ENCODE results near the gene MSRB1. TPM values are rescaled to one million over a fixed set of nuclear protein-coding genes. Genes with fewer than 3 reads are reported as not detected.

MSRB1 gene
- polyA plus RNA-seq, 1 experiment, result 23.1 TPM

- POLR2A ChIA-PET, result interaction anchor here (1.5 to 1.8 kb wide), 2 partner anchors 21 kb away, joined by 4 to 20 read pairs; partner anchors contain the start of gene RPS2
- CTCF ChIA-PET, result interaction anchor here (1.1 to 3.7 kb wide), 2 partner anchors 18 to 155 kb away, joined by 3 to 17 read pairs; no protein-coding TSS in a partner anchor
- H3K9me3 ChIP-seq (ENCODE audit: control insufficient read depth, insufficient read depth, low read length), result peaks cover 3% of the 10 kb centered on the region; the same call in 1 of the 2 replicates
- no peak overlapping the region for H3K27ac ChIP-seq (ENCODE audit: low read depth, low read length)
- DNase-seq (ENCODE audit: low read depth, low spot score), result no peak
- TF ChIP-seq CTCF (IDR thresholded peaks at IDR 0.05; ENCODE audit: low read depth, low read length), result no peak
- peak overlapping the region; percentile 74 for H3K4me3 ChIP-seq (ENCODE audit: low read depth, low read length)
- peaks cover 33% of the 10 kb centered on the region for H3K27me3 ChIP-seq (ENCODE audit: control insufficient read depth, insufficient read depth, low read length)
These were observed 42.6 kb upstream of the MSRB1 start for GRCh38 chr16:1985466-1986150.

- TF ChIP-seq CTCF (IDR thresholded peaks at IDR 0.05; ENCODE audit: low read depth, low read length), result no peak
- Histone ChIP-seq H3K27ac (ENCODE audit: low read depth, low read length) (no peak overlapping the region), H3K9me3 (ENCODE audit: control insufficient read depth, insufficient read depth, low read length) (peaks cover 3% of the 10 kb centered on the region; the same call in 1 of the 2 replicates), H3K27me3 (ENCODE audit: control insufficient read depth, insufficient read depth, low read length) (peaks cover 39% of the 10 kb centered on the region), H3K4me3 (ENCODE audit: low read depth, low read length) (peak overlapping the region; percentile 74)
- POLR2A ChIA-PET, result interaction anchor here (0.6 to 2.0 kb wide), 6 partner anchors 13 to 926 kb away, joined by 3 to 20 read pairs (median 4); partner anchors contain the start of genes ECI1, RPS2, TBL3 and TRAF7
- CTCF ChIA-PET, result interaction anchor here (0.9 to 3.7 kb wide), 2 partner anchors 19 to 156 kb away, joined by 3 to 17 read pairs; no protein-coding TSS in a partner anchor
- no peak for DNase-seq (ENCODE audit: low read depth, low spot score)
These were observed 41.6 kb upstream of the MSRB1 start for GRCh38 chr16:1984347-1985225.

GRCh38 chr16:1983544-1984346 lies 40.7 kb upstream of the MSRB1 start, which contains the start of gene GFER:
Gene GFER (plus strand): TSS chr16:1984193. CDS start chr16:1984219, 26 bp downstream.
- ChIA-PET CTCF (interaction anchor here (0.6 to 3.7 kb wide), 4 partner anchors 20 to 157 kb away, joined by 3 to 17 read pairs (median 4); no protein-coding TSS in a partner anchor), POLR2A (interaction anchor here (0.6 to 2.0 kb wide), 6 partner anchors 12 to 272 kb away, joined by 3 to 20 read pairs (median 4); partner anchors contain the start of genes RPS2, TBL3 and TRAF7)
- peak; percentile 44 for TF ChIP-seq CTCF (IDR thresholded peaks at IDR 0.05; ENCODE audit: low read depth, low read length)
- Histone ChIP-seq H3K4me3 (ENCODE audit: low read depth, low read length) (peak within 1 kb of the TSS; percentile 74), H3K27ac (ENCODE audit: low read depth, low read length) (no peak within 1 kb of the TSS), H3K27me3 (ENCODE audit: control insufficient read depth, insufficient read depth, low read length) (peaks cover 36% of the 10 kb centered on the region), H3K9me3 (ENCODE audit: control insufficient read depth, insufficient read depth, low read length) (peaks cover under 1% of the 10 kb centered on the region; the same call in 1 of the 2 replicates)
- peak; percentile 72 for DNase-seq (ENCODE audit: low read depth, low spot score)

GRCh38 chr16:1982991-1983543 lies 40.1 kb upstream of the MSRB1 start:
- DNase-seq (ENCODE audit: low read depth, low spot score), result no peak
- ChIA-PET POLR2A (interaction anchor here (0.6 to 3.6 kb wide), 3 partner anchors 11 to 272 kb away, joined by 5 to 14 read pairs (median 6); partner anchors contain the start of genes RPS2 and TBL3), CTCF (interaction anchor here (0.6 to 1.0 kb wide), 2 partner anchors 135 to 157 kb away, joined by 4 to 5 read pairs; no protein-coding TSS in a partner anchor)
- peak overlapping the region; percentile 65 for H3K4me3 ChIP-seq (ENCODE audit: low read depth, low read length)
- peaks cover 36% of the 10 kb centered on the region for H3K27me3 ChIP-seq (ENCODE audit: control insufficient read depth, insufficient read depth, low read length)
- no peak for TF ChIP-seq CTCF (IDR thresholded peaks at IDR 0.05; ENCODE audit: low read depth, low read length)
- peaks cover 3% of the 10 kb centered on the region; the same call in 1 of the 2 replicates for H3K9me3 ChIP-seq (ENCODE audit: control insufficient read depth, insufficient read depth, low read length)
- H3K27ac ChIP-seq (ENCODE audit: low read depth, low read length), result no peak overlapping the region
